GM12873 (cell line): Measurements from ENCODE around the gene CCNG1.

Experiments used
- CTCF ChIP-seq: IDR thresholded peaks from 2 replicates; pipeline ENCODE4 v1.5.1; 2012; ENCODE audit warnings: low read depth, mild to moderate bottlenecking, moderate library complexity, low read length, control low read depth; ENCODE audit not compliant: insufficient read depth; ENCODE audit errors: missing control alignments

The CCNG1 gene

GRCh38 chr5:163478126-163478981 lies 41.0 kb downstream of the CCNG1 start:
- TF ChIP-seq CTCF, result no peak

- TF ChIP-seq CTCF, result no peak
Measured at GRCh38 chr5:163478982-163479271, 41.5 kb downstream of the CCNG1 start.

DNA sequence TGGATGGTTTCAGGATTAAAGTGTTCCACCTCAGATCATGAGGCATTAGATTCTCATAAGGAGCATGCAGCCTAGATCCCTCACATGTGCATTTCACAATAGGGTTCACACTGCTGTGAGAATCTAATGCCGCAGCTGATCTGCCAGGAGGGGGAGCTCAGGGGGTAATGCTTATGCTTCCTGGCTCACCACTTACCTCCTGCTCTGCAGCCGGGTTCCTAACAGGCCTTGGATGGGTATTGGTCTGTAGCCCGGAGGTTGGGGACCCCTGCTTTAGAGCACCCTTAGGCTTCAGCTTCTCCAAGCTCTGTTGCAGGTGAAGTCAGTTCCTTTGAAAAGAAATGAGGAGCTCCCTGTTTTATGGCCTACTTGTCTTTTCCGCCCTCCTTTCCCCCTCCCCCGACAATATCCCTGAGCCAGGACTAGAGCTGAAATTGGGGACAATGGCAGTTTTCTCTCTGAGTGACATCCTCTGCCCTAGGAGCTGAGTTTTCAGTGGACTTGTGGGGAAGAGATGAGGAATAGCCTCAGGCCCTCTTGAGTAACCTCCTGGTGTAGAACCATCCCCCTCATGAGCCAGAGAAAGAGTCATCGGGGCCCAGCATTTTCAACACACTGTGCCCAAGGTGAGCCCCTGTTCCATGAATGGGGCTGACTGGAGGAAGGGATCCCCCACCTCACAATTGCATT lies 51.8 kb downstream of the CCNG1 start:
- peak; percentile 27 for TF ChIP-seq CTCF

DNA sequence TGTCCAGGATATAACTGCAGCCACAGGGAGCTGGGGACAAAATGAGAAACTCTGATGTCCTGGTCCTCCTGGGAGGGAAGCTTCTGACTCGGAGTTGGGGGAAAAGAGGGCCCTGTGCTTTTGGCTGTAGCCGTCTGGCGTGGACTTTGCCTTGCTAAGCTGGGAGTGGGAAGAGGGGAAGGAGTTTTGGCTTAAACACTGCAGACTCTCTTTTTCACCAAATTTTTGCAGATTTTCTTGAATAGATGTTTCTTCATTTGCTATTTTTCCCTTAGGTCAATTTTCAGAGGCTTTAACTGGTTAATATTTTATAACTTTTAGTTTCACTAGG lies 52.3 kb downstream of the CCNG1 start:
- no peak for TF ChIP-seq CTCF
